Endothelial cell of umbilical vein (primary cell): ENCODE results near the gene GJA1.

ENCODE experiments used
- CTCF ChIP-seq, 2 donors: IDR thresholded peaks; 1 replicate in 1 of 2; 2 replicates in 1 of 2; pipeline ENCODE4 v1.5.1; 2011; ENCODE audit warnings: low read length in 2 of 2, mild to moderate bottlenecking in 2 of 2, moderate library complexity in 2 of 2, control low read depth in 1 of 2, inconsistent platforms in 1 of 2, low read depth in 1 of 2; ENCODE audit not compliant: insufficient read depth in 1 of 2; ENCODE audit errors: extremely low read depth in 1 of 2
- EZH2 ChIP-seq: IDR thresholded peaks from 2 replicates; pipeline ENCODE4 v1.6.1; 2012; ENCODE audit warnings: borderline replicate concordance, low read depth, mild to moderate bottlenecking, moderate library complexity, low read length, inconsistent platforms; ENCODE audit not compliant: severe bottlenecking
- POLR2A ChIP-seq: IDR thresholded peaks from 2 replicates; pipeline ENCODE4 v1.6.1; 2012; ENCODE audit warnings: low read depth, mild to moderate bottlenecking, control low read depth, low read length

- no peak for TF ChIP-seq CTCF (IDR thresholded peaks at IDR 0.05; ENCODE audit: extremely low read depth in 1 of 2, insufficient read depth in 1 of 2, low read depth in 1 of 2, low read length in 2 of 2)
- no peak for TF ChIP-seq EZH2
- TF ChIP-seq POLR2A: no peak
Measured at GRCh38 chr6:121426686-121427085, 8.8 kb upstream of the GJA1 start.
